ENCODE results near the gene PRR20G.

DNA sequence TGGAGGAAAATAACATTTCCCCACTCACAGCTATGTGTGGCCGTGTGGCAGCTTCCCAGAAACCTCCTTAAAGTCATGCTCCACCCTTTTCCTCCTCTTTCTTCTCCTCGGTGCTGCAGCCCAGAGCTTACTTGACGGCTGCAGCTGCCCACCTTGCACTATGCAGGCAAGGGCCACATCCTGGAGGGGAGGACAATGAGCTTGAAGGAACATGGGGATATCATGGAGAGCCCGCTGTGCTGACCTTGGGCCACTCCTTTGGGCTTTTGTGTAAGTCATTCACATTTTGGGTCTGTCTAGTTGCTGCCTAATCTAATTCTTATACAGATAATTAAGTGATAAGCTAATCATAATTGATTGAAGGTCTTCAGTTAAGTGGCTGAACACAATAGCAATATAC, 28.0 kb downstream of the PRR20G start:
- TF ChIP-seq CTCF (IDR thresholded peaks at IDR 0.05; ENCODE audit: low read depth, low read length, poor library complexity, severe bottlenecking) = no peak
- no peak for TF ChIP-seq EZH2phosphoT487 (IDR thresholded peaks at IDR 0.05; ENCODE audit: borderline replicate concordance, low read length)
